NOMO-1 (cell line): Measurements from ENCODE around the gene ALDH1A1.
A peak's percentile ranks its signal among the peaks of the same experiment; 100 is the strongest.
"Not testable (repeated sequence)": the region's sequence is repeated elsewhere in the genome, so short reads cannot be mapped to it uniquely, and the experiment has no call there.

Source experiments
- DNase-seq, 2 experiments: peaks; one replicate each; lab custom pipeline; 2025; ENCODE audit not compliant: unreplicated experiment in 2 of 2; lab: John Stamatoyannopoulos, UW

Gene ALDH1A1

GRCh38 chr9:72946318-72946717, 6.5 kb downstream of the ALDH1A1 start:
- DNase-seq: no peak

GRCh38 chr9:72945391-72945790, 7.5 kb downstream of the ALDH1A1 start:
- no peak for DNase-seq

- no peak for DNase-seq
Measured at GRCh38 chr9:72943844-72944462, 8.9 kb downstream of the ALDH1A1 start.

GRCh38 chr9:72942451-72942850, 10.4 kb downstream of the ALDH1A1 start:
- no peak for DNase-seq

- not testable (repeated sequence) for DNase-seq
Measured at GRCh38 chr9:72939581-72939980, 13.3 kb downstream of the ALDH1A1 start.

- no peak for DNase-seq
Measured at GRCh38 chr9:72937545-72937944, 15.3 kb downstream of the ALDH1A1 start.

GRCh38 chr9:72936679-72937078, 16.2 kb downstream of the ALDH1A1 start:
- no peak for DNase-seq

GRCh38 chr9:72936266-72936665, 16.6 kb downstream of the ALDH1A1 start:
- no peak for DNase-seq

- DNase-seq: no peak
Measured at GRCh38 chr9:72935595-72935994, 17.3 kb downstream of the ALDH1A1 start.

GRCh38 chr9:72933730-72934665, 18.9 kb downstream of the ALDH1A1 start:
- DNase-seq: no peak

- no peak for DNase-seq
Measured at GRCh38 chr9:72932619-72933018, 20.2 kb downstream of the ALDH1A1 start.

- DNase-seq: no peak
Measured at GRCh38 chr9:72931897-72932296, 21.0 kb downstream of the ALDH1A1 start.

GRCh38 chr9:72931437-72931836, 21.4 kb downstream of the ALDH1A1 start:
- no peak for DNase-seq

GRCh38 chr9:72930828-72931227, 22.0 kb downstream of the ALDH1A1 start:
- no peak for DNase-seq

GRCh38 chr9:72929542-72929941, 23.3 kb downstream of the ALDH1A1 start:
- DNase-seq: no peak

GRCh38 chr9:72928042-72928507, 24.8 kb downstream of the ALDH1A1 start:
- no peak for DNase-seq

- DNase-seq: no peak
Measured at GRCh38 chr9:72926506-72926905, 26.3 kb downstream of the ALDH1A1 start.

GRCh38 chr9:72925891-72926290, 27.0 kb downstream of the ALDH1A1 start:
- no peak for DNase-seq

- DNase-seq: peak; percentile 13 to 68
Measured at GRCh38 chr9:72925126-72925789, 27.6 kb downstream of the ALDH1A1 start.

GRCh38 chr9:72924154-72924790, 28.6 kb downstream of the ALDH1A1 start:
- DNase-seq: no peak

GRCh38 chr9:72923077-72923476, 29.8 kb downstream of the ALDH1A1 start:
- DNase-seq: no peak
